ENCODE measurements around the gene PCBP3. TPM values are rescaled to one million over a fixed set of nuclear protein-coding genes. Genes with fewer than 3 reads are reported as not detected.
A peak's percentile ranks its signal among the peaks of the same experiment; 100 is the strongest.

PCBP3 gene
- total RNA-seq, 2 donors from 2014 or later = 2.1 to 5.3 TPM

DNA sequence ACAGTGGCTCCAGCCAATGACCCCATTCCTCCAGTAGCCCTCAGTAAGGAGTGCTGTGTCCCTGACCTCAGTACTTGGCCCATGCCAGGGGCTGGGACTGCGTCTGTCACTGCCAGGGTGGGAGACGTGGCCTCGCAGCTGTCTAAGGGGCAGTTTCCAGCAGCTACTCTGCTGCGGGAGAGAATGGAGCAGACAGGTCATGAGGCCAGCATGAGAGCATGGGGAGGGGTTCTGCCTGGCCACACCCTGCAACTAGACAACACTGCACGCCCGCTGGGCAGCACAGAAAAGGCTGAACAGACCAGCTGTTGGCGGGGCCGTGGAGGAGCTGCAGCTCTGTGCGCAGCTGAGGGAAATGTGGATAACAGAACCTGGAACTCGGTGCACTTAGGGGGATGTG, 246.4 kb downstream of the PCBP3 start:
- Histone ChIP-seq H3K4me1 (no peaks in the 10 kb centered on the region), H3K9ac (ENCODE audit: low read depth in 2 of 2, low read length in 2 of 2) (no peak overlapping the region), H3K36me3 (no peaks in the 10 kb centered on the region), H3K9me3 (no peaks in the 10 kb centered on the region), H3K27ac (no peak overlapping the region), H3K4me3 (no peak overlapping the region), H3K27me3 (no peaks in the 10 kb centered on the region)
- no peak for DNase-seq
- TF ChIP-seq, protein P1, sequence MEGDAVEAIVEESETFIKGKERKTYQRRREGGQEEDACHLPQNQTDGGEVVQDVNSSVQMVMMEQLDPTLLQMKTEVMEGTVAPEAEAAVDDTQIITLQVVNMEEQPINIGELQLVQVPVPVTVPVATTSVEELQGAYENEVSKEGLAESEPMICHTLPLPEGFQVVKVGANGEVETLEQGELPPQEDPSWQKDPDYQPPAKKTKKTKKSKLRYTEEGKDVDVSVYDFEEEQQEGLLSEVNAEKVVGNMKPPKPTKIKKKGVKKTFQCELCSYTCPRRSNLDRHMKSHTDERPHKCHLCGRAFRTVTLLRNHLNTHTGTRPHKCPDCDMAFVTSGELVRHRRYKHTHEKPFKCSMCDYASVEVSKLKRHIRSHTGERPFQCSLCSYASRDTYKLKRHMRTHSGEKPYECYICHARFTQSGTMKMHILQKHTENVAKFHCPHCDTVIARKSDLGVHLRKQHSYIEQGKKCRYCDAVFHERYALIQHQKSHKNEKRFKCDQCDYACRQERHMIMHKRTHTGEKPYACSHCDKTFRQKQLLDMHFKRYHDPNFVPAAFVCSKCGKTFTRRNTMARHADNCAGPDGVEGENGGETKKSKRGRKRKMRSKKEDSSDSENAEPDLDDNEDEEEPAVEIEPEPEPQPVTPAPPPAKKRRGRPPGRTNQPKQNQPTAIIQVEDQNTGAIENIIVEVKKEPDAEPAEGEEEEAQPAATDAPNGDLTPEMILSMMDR (IDR thresholded peaks at IDR 0.05) = no peak
- intact Hi-C loops (cut with DNase I) = no loop called here

DNA sequence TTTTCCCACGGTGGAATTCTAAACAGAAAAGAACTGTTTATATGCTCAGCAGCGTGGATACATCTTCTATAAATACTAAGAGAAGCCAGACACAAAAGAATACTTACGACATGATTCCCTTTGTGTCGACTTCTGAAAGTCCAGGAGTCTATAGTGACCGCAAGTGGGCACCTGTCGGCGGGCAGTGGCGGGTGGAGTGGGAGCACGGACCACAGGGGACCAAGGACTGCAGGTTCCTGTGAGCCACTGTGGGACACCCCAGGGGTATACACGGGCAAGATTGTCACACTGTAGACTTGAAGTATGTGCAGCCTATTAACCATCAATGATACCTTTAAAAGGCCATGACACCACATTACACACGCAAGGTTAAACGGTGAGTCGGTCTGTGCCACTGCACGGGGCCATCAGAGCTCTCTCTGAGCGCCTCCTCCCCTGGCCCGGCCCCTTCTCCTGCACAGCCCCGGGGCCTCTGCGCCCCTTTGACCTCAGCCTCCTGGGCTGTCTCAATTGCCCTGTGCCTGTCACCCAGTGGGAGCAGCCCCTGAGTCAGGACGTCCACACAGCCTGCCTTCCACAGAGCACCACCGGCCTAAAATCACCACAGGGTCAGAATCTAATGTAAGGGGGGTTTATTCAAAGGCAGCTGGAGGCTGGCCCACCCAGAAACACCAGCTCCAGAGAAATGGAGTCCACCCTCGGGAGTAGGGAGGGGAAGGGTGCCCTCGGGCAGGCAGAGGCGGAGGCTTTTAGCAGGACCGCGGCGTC, 248.0 kb downstream of the PCBP3 start:
- TF ChIP-seq, protein P1 (IDR thresholded peaks at IDR 0.05) = no peak
- Histone ChIP-seq H3K9me3 (no peaks in the 10 kb centered on the region), H3K36me3 (no peaks in the 10 kb centered on the region), H3K27ac (no peak overlapping the region), H3K4me3 (no peak overlapping the region), H3K9ac (ENCODE audit: low read depth in 2 of 2, low read length in 2 of 2) (no peak overlapping the region), H3K27me3 (no peaks in the 10 kb centered on the region), H3K4me1 (no peaks in the 10 kb centered on the region)
- DNase-seq = no peak
- intact Hi-C loops (cut with DNase I) = no loop called here

DNA sequence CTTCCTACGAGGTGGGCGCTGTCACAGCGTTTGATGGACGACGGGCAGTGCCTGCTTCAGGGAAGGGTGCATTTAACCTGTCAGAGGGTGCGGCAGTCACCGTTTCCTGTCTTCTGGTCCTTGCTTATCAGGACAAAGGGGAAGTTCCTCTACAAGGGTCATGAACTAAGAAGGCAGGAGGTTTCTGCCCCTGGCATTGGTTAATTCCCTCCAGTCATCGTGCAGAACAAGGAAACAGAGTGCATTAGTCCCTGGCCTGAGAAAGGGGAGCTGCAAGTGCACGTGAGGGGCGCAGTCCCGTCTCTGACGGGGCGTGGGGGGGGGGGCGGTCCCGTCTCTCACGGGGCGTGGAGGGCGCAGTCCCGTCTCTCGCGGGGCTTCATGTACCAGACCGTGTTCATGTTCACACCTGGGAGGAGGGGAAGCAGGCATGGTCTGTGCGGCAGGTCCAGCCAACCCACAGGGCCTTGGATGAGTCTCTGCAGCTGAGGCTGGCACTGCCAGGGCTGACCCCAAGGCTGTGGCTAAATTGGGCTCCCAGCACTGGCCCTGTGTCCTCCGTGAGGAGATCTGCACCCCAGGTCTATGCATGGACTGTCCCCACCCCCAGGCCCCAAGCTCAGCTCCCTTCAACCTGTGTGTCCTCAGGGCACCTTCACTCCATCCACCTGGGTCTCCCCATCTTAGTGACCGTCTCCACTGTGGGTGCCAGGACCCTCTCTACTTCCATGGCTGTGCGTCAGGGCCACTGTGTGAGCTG, 248.8 kb downstream of the PCBP3 start:
- Histone ChIP-seq H3K4me3 (no peak overlapping the region), H3K4me1 (no peaks in the 10 kb centered on the region), H3K9me3 (no peaks in the 10 kb centered on the region), H3K27ac (no peak overlapping the region), H3K9ac (ENCODE audit: low read depth in 2 of 2, low read length in 2 of 2) (no peak overlapping the region), H3K27me3 (no peaks in the 10 kb centered on the region), H3K36me3 (no peaks in the 10 kb centered on the region)
- intact Hi-C loops (cut with DNase I) = no loop called here
- TF ChIP-seq, protein P1 (IDR thresholded peaks at IDR 0.05) = no peak
- DNase-seq = peak; percentile 31

DNA sequence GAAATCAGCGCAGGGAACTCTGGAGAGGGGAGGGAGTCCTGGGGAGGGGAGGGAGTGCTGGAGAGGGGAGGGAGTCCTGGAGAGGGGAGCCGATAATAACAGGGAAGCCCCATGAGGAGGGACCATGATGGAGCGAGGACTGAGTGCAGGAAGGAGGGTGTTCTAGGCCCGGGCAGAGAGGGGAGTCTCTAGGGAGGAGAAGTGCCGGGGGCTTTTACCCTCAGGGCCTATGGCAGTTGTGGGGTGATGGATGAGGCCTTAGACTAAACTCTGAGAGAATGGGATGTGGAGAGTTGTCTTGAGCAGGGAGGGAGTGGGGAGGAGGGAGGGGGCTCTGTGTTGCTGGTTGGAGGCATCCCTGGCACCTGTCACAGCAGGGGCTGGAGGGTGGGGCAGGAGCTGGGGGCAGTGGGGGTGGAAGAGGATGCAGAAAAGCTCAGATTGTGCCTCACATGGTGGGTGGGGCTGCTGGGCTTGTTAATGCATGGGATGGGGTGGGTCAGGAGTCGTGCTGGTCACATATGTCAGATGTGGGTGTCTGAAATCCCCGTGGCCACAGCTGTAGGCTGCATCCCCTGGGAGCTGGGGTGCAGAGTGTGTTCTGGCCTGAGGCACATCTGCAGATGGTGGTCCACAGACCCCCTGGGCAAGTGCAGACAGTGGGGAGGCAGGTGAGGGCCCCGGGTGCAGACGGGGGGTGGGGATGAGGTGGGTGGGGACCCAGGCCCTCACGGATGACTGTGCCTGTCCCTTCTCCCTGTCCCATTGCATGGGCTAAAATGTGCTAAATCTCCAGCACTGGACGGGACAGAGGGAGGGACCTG, 249.6 kb downstream of the PCBP3 start:
- intact Hi-C loops (cut with DNase I) = no loop called here
- no peak for DNase-seq
- TF ChIP-seq, protein P1 (IDR thresholded peaks at IDR 0.05) = no peak
- no peaks in the 10 kb centered on the region for H3K4me1 ChIP-seq
- H3K9me3 ChIP-seq = no peaks in the 10 kb centered on the region
- H3K27ac ChIP-seq = no peak overlapping the region
- no peaks in the 10 kb centered on the region for H3K36me3 ChIP-seq
- no peaks in the 10 kb centered on the region for H3K27me3 ChIP-seq
- H3K9ac ChIP-seq (ENCODE audit: low read depth in 2 of 2, low read length in 2 of 2) = no peak overlapping the region
- no peak overlapping the region for H3K4me3 ChIP-seq

GRCh38 chr21:45893740-45894449, 250.4 kb downstream of the PCBP3 start:
- Histone ChIP-seq H3K4me1 (no peaks in the 10 kb centered on the region), H3K27me3 (no peaks in the 10 kb centered on the region), H3K27ac (no peak overlapping the region), H3K4me3 (no peak overlapping the region), H3K9me3 (no peaks in the 10 kb centered on the region), H3K36me3 (no peaks in the 10 kb centered on the region), H3K9ac (ENCODE audit: low read depth in 2 of 2, low read length in 2 of 2) (no peak overlapping the region)
- DNase-seq = no peak
- TF ChIP-seq, protein P1 (IDR thresholded peaks at IDR 0.05) = no peak
- intact Hi-C loops (cut with DNase I) = no loop called here
